ENCODE data around the gene LUC7L2. TPM values are rescaled to one million over a fixed set of nuclear protein-coding genes. Genes with fewer than 3 reads are reported as not detected.
"Not testable (repeated sequence)": the region's sequence is repeated elsewhere in the genome, so short reads cannot be mapped to it uniquely, and the experiment has no call there.

The LUC7L2 gene

GRCh38 chr7:139455789-139456188 lies 96.1 kb downstream of the LUC7L2 start:
- no peaks in the 10 kb centered on the region for H3K36me3 ChIP-seq (ENCODE audit: insufficient read depth, low read length)
- H3K9me3 ChIP-seq (replicated peaks; ENCODE audit: low read length): no peaks in the 10 kb centered on the region
- H3K4me1 ChIP-seq (ENCODE audit: control insufficient read depth, insufficient read depth, low read length): peaks cover 41% of the 10 kb centered on the region
- H3K4me2 ChIP-seq (ENCODE audit: low read length): no peak overlapping the region
- no peak overlapping the region for H3K4me3 ChIP-seq (ENCODE audit: low read length)
- H3K9ac ChIP-seq (ENCODE audit: low read depth, low read length): no peak overlapping the region
- H3K27me3 ChIP-seq (ENCODE audit: control insufficient read depth, insufficient read depth, low read length): no peaks in the 10 kb centered on the region

DNA sequence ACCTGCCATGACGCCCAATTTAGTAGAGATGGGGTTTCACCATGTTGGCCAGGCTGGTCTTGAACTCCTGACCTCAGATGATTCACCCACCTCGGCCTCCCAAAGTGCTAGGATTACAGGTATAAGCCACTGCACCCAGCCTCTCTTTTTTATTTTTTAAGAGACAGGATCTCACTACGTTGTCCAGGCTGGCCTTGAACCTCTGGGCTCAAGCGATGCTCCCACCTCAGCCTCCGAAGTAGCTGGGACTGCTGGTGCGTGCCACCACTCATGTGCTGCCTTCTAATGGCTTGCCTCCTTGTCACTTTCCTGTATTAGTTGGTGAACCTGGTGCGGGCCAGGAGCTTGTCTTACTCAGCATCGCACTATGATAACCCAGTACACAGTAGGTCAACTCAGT lies 96.8 kb downstream of the LUC7L2 start:
- H3K9me3 ChIP-seq (replicated peaks; ENCODE audit: low read length): no peaks in the 10 kb centered on the region
- no peaks in the 10 kb centered on the region for H3K36me3 ChIP-seq (ENCODE audit: insufficient read depth, low read length)
- no peak overlapping the region for H3K4me3 ChIP-seq (ENCODE audit: low read length)
- peaks cover 39% of the 10 kb centered on the region for H3K4me1 ChIP-seq (ENCODE audit: control insufficient read depth, insufficient read depth, low read length)
- H3K27me3 ChIP-seq (ENCODE audit: control insufficient read depth, insufficient read depth, low read length): no peaks in the 10 kb centered on the region
- H3K4me2 ChIP-seq (ENCODE audit: low read length): no peak overlapping the region
- no peak overlapping the region for H3K9ac ChIP-seq (ENCODE audit: low read depth, low read length)

- Histone ChIP-seq H3K4me3 (ENCODE audit: low read length) (no peak overlapping the region), H3K36me3 (ENCODE audit: insufficient read depth, low read length) (no peaks in the 10 kb centered on the region), H3K27me3 (ENCODE audit: control insufficient read depth, insufficient read depth, low read length) (peaks cover 3% of the 10 kb centered on the region), H3K4me1 (ENCODE audit: control insufficient read depth, insufficient read depth, low read length) (peaks cover 32% of the 10 kb centered on the region), H3K4me2 (ENCODE audit: low read length) (peak overlapping the region; percentile 14), H3K9ac (ENCODE audit: low read depth, low read length) (no peak overlapping the region), H3K9me3 (replicated peaks; ENCODE audit: low read length) (no peaks in the 10 kb centered on the region)
These were observed 97.7 kb downstream of the LUC7L2 start for GRCh38 chr7:139457153-139457946.

GRCh38 chr7:139463421-139463820 lies 103.7 kb downstream of the LUC7L2 start:
- not testable (repeated sequence) for H3K4me2 ChIP-seq (ENCODE audit: low read length); H3K4me1 ChIP-seq (ENCODE audit: control insufficient read depth, insufficient read depth, low read length); H3K9me3 ChIP-seq (replicated peaks; ENCODE audit: low read length); H3K36me3 ChIP-seq (ENCODE audit: insufficient read depth, low read length); H3K27me3 ChIP-seq (ENCODE audit: control insufficient read depth, insufficient read depth, low read length); H3K9ac ChIP-seq (ENCODE audit: low read depth, low read length); H3K4me3 ChIP-seq (ENCODE audit: low read length)

DNA sequence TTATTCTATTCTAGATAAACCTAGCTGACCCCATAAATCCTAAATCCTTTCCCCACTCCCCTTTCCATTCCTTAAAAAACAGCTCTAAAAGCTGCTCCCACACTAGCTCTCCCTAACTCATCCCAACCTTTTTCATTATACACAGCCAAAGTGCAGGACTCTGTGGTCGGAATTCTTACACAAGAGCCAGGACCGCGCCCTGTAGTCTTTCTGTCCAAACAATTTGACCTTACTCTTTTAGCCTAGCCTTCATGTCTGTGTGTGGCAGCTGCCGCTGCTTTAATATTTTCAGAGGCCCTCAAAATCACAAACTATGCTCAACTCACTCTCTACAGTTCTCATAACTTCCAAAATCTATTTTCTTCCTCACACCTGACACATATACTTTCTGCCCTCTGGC lies 104.8 kb downstream of the LUC7L2 start:
- H3K9me3 ChIP-seq (replicated peaks; ENCODE audit: low read length); H3K4me1 ChIP-seq (ENCODE audit: control insufficient read depth, insufficient read depth, low read length); H3K4me3 ChIP-seq (ENCODE audit: low read length); H3K36me3 ChIP-seq (ENCODE audit: insufficient read depth, low read length); H3K9ac ChIP-seq (ENCODE audit: low read depth, low read length); H3K4me2 ChIP-seq (ENCODE audit: low read length); H3K27me3 ChIP-seq (ENCODE audit: control insufficient read depth, insufficient read depth, low read length): not testable (repeated sequence)

DNA sequence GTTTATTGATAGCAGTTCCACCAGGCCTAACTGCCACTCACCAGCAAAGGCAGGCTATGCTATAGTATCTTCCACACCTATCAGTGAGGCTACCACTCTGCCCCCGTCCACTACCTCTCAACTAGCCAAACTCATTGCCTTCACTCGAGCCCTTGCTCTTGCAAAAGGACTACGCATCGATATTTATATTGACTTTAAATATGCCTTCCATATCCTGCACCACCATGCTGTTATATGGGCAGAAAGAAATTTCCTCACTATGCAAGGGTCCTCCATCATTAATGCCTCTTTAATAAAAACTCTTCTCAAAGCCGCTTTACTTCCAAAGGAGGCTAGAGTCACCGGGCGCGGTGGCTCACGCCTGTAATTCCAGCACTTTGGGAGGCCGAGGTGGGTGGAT lies 105.4 kb downstream of the LUC7L2 start:
- H3K27me3 ChIP-seq (ENCODE audit: control insufficient read depth, insufficient read depth, low read length); H3K9ac ChIP-seq (ENCODE audit: low read depth, low read length); H3K9me3 ChIP-seq (replicated peaks; ENCODE audit: low read length); H3K4me1 ChIP-seq (ENCODE audit: control insufficient read depth, insufficient read depth, low read length); H3K36me3 ChIP-seq (ENCODE audit: insufficient read depth, low read length); H3K4me3 ChIP-seq (ENCODE audit: low read length); H3K4me2 ChIP-seq (ENCODE audit: low read length): not testable (repeated sequence)

GRCh38 chr7:139467729-139468128 lies 108.0 kb downstream of the LUC7L2 start:
- not testable (repeated sequence) for H3K4me2 ChIP-seq (ENCODE audit: low read length); H3K36me3 ChIP-seq (ENCODE audit: insufficient read depth, low read length)
- H3K27me3 ChIP-seq (ENCODE audit: control insufficient read depth, insufficient read depth, low read length): peaks cover 10% of the 10 kb centered on the region

GRCh38 chr7:139468281-139468680 lies 108.6 kb downstream of the LUC7L2 start:
- H3K27me3 ChIP-seq (ENCODE audit: control insufficient read depth, insufficient read depth, low read length): peaks cover 11% of the 10 kb centered on the region
- H3K9ac ChIP-seq (ENCODE audit: low read depth, low read length); H3K9me3 ChIP-seq (replicated peaks; ENCODE audit: low read length); H3K4me1 ChIP-seq (ENCODE audit: control insufficient read depth, insufficient read depth, low read length); H3K36me3 ChIP-seq (ENCODE audit: insufficient read depth, low read length); H3K4me3 ChIP-seq (ENCODE audit: low read length); H3K4me2 ChIP-seq (ENCODE audit: low read length): not testable (repeated sequence)

More at GRCh38 chr7:139467729-139468128, 108.0 kb downstream of the LUC7L2 start:
- H3K9ac ChIP-seq (ENCODE audit: low read depth, low read length); H3K9me3 ChIP-seq (replicated peaks; ENCODE audit: low read length); H3K4me3 ChIP-seq (ENCODE audit: low read length); H3K4me1 ChIP-seq (ENCODE audit: control insufficient read depth, insufficient read depth, low read length): not testable (repeated sequence)

GRCh38 chr7:139471740-139472353 lies 112.2 kb downstream of the LUC7L2 start:
- no peak overlapping the region for H3K4me2 ChIP-seq (ENCODE audit: low read length)
- no peak overlapping the region for H3K4me3 ChIP-seq (ENCODE audit: low read length)
- no peak overlapping the region for H3K9ac ChIP-seq (ENCODE audit: low read depth, low read length)
- H3K4me1 ChIP-seq (ENCODE audit: control insufficient read depth, insufficient read depth, low read length): peaks cover 7% of the 10 kb centered on the region
- H3K9me3 ChIP-seq (replicated peaks; ENCODE audit: low read length): no peaks in the 10 kb centered on the region
- H3K27me3 ChIP-seq (ENCODE audit: control insufficient read depth, insufficient read depth, low read length): peaks cover 14% of the 10 kb centered on the region
- no peaks in the 10 kb centered on the region for H3K36me3 ChIP-seq (ENCODE audit: insufficient read depth, low read length)

Small RNA genes within 50 kb of the gene (small RNA-seq; reads per million reads assigned to genes)
- gene RNU6-206P (not detected), gene RNU6-911P (not detected)
